NCI-H524 treated with DMSO at 0.1 percent for 48 hours (cell line): ENCODE data around the gene TCF15.

ENCODE experiments used
- DNase-seq: peaks from one replicate; lab custom pipeline; 2025; lab: John Stamatoyannopoulos, UW

Gene TCF15

GRCh38 chr20:611047-611842 is 1.1 kb upstream of the TCF15 start:
- no peak for DNase-seq

DNA sequence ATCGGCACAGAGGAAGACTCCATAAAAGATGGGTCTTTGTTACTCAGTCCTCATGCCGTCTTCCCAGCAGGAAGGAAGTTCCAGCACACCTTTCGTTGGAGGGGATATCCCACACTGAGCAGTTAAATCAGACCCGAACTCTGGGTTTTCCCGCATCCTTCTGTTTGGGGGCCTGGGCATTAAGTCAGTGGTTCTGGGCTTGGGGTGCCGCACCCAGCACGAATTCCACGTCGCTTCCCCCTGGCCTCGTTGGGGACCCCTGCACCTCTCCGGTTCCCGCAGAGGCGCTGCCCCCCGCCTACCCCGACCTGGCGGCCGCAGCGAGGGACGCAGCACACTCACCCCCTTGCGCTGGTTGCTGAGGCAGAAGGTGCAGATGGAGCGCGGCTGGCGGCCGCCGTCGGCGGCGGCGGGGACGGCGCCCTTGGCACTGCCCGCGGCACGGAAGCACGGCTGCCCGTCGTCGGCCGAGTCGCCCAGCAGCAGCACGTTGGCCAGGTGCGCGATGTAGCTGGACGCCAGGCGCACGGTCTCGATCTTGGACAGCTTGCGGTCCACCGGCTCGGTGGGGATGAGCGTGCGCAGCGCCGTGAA is 641 bp downstream of the TCF15 start:
- no peak for DNase-seq

DNA sequence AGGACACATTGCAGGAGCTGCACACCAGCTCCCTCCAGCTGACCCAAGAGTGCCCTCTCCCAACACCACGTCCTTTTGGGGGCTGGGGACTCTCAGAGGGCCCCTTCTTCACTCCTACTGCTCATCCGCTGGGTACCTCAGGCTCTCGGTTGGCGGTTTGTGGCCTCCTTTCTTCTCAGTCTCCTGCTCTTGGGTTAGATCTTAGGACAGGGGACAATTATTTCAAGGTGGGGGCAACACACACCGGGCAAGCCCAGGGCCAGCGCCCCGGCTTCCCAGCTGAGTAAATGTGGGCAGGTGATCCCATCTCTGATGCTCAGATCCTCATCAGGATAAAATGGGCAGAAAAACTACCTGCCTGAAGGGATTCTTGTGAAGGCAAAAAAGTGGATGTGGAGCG is 1.1 kb downstream of the TCF15 start:
- no peak for DNase-seq

GRCh38 chr20:607476-607875 is 2.6 kb downstream of the TCF15 start:
- no peak for DNase-seq

GRCh38 chr20:605237-605636 is 4.9 kb downstream of the TCF15 start:
- no peak for DNase-seq

GRCh38 chr20:603116-603640 is 6.9 kb downstream of the TCF15 start:
- no peak for DNase-seq

- no peak for DNase-seq
Observed at GRCh38 chr20:602111-602970, 7.8 kb downstream of the TCF15 start.

GRCh38 chr20:600736-601135 is 9.4 kb downstream of the TCF15 start:
- DNase-seq = no peak

- DNase-seq = no peak
Observed at GRCh38 chr20:600141-600540, 10.0 kb downstream of the TCF15 start.

DNA sequence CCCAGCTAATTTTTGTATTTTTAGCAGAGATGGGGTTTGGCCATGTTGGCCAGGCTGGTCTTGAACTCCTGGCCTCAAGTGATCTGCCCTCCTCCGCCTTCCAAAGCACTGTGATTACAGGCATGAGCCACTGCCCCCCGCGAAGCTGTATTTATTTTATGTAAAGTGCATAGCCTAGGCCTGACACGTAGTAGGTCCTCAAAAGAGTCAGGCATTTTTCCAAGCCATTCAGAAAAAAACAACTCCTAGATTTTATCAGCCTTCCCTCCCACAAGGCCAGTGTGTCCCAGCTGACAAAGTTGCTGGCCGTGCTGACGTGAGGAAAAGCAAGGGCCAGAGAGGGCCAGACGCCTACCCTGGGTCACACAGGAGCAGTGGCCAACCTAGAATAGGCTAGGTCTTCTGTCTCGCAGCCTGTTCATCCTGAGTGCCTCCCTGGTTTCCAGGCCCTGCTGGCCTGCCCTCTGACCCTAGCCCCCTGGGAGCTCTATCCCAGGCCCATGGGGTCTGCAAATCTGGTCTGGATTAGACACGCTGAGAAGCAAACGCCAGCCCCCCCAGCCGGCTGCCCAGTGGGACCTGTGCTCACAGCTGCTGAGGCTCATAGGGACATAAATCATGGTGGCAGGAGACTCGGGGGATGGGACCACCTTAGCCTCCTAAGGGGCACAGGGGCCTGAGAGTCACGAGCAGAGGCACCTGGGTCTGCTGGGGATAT is 11.8 kb downstream of the TCF15 start:
- DNase-seq = no peak

DNA sequence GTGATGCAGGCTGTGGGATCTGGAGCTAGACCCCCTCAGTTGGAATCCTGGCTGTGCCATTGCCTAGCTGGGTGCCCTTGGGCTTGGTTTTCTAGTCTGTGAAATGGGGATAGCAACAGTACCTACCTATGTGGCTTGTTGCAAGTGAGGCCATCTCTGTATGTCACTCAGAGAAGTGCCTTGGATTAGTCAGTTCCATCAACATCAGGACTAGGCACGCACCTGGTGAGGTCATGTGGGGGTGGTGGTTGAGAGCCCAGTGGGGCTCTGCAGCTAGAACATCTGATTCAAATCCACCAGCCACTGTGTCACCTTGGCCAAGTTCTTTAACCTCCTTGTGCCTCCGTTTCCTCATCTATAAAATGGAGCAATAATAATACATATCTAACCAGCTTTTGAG is 12.5 kb downstream of the TCF15 start:
- DNase-seq = no peak

DNA sequence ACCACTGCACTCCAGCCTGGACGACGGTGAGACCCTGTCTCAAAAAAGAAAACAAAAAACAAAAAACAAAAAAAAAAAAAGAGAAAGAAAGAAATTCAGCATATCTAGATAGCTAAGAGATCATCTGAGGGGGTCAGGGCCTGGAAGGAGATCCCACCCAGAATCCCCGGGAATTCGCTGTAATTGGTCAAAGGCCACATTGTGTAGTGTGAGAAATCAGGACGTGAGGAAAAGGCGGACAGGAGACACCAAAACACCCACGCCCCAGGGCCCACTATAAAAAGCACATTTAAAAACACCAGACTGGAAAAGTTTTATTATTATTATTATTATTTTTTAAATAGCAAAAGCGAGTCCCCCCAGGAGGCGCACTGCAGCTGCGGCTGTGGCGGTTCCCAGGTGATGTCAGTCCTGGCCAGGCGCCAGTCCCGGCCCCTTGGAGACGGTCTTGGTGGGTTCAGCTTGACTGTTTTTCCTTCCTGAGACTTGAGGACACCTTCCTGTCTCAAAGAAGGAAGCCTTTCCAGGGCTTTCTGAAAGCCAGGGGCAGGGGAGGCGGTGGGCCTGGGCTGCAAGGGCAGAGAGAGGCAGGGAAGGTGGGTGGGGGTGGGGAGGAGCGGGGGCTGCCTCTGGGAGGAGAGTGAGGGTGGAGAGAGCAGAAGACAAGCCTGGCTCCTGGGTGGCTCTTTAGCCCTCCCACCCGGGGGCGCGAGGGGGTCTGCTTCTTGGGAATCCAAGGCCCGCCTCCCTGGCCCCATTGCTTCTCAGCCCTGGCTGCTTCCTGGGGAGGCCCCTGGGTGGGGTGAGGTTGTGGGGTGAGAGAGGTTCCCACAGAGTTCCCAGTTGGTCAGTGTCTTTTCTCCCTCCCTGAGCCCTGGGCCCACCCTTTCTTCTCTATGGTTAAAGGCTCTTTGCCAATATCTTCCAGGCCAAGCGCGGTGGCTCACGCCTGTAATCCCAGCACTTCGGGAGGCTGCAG is 14.5 kb downstream of the TCF15 start:
- DNase-seq = no peak

- no peak for DNase-seq
Observed at GRCh38 chr20:592506-592905, 17.6 kb downstream of the TCF15 start.

DNA sequence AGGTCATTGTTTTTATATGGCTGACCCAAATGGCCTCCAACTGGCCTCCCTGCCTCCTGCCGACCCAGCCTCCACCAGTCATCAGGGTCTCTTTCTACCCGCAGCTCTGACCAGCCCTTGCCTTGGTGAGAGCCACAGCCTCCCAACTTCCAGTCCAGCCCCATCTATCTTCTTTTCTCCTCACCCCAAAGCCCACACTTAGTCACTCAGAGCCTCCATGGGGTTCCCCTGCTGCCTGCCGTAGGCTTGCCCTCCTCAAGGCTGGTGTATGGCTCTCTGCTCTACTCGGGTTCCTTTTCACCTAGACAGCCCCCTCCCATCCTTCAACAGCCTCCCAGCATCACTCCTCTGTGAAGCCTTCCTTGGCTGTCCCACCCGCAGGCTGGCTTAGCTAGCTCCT is 18.2 kb downstream of the TCF15 start:
- no peak for DNase-seq

DNA sequence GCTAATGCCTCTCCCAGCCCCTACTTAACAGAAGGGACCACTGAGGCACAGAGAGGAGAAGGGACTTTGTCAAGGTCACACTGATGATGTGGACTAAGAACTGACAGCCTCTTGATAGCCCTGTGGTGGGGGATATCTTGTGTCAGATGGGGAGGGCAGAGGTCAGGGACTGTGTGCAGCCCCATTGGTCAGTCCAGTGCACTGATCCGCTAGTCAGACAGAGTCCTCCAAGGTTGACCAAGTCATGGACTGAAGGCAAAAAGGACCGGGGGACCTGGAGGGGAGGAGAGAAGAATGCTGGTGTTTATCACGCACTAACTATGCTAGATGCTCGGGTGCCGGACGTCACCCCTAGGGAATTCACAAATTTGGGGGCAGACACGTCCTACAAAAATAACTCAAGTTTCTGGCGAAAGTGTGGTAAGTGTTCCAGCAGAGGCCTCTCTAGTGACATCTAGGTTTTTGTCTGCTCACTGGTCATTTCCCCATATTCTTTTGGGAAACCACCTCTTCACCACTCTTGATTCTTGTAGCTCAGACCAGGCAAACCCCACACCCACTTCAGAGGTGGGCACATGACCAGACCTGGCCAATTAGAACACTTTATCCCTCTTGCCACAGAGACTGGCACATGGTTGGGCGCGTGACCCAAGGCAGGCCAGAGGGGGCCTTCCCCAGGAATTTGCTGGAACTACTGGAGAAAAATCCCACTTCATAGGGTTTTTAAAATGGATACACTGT is 21.0 kb downstream of the TCF15 start:
- no peak for DNase-seq

- DNase-seq = no peak
Observed at GRCh38 chr20:588476-588875, 21.6 kb downstream of the TCF15 start.

DNA sequence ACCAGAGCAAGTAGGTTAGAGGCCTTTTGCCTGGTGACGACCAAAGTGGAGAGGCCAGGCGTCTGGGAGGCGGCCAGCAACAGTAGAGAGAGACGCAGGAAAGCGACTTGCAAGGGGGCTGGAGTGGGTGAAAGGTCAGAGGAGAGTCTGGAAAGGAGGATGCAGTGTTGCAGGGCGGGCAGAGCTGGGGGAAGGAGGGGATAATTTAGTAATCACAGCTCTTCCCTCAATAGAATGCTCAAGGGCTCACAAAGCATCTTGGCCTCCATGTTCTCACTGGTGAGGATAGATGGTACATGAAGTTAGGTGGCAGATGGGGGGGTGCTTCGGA is 25.2 kb downstream of the TCF15 start:
- DNase-seq = no peak

- no peak for DNase-seq
Observed at GRCh38 chr20:584161-584970, 25.7 kb downstream of the TCF15 start.

DNA sequence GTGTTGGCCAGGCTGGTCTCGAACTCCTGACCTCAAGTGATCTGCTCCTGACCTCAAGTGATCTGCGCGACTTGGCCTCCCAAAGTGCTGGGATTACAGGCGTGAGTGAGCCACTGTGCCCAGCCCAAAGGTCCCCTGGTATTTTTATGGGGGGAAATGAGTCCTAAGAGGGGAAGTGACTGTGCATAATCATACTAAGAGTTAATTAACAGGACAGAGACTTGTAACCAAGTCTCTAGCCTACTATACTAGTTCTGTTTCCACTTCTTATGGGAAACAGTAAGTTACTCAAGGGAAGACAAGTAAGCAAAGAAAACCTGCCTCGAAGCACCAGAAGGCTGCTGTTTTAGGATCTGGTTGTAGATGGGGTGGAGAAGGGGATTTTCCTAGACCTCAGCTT is 27.9 kb downstream of the TCF15 start:
- no peak for DNase-seq
